CD4-positive, alpha-beta T cell treated with Interleukin-17A for 1 hour (primary cell): ENCODE measurements around the gene COL9A1.

Source experiments
- DNase-seq: peaks from one replicate; pipeline ENCODE4 v3.0.0-alpha.2; 2020

The COL9A1 gene

DNA sequence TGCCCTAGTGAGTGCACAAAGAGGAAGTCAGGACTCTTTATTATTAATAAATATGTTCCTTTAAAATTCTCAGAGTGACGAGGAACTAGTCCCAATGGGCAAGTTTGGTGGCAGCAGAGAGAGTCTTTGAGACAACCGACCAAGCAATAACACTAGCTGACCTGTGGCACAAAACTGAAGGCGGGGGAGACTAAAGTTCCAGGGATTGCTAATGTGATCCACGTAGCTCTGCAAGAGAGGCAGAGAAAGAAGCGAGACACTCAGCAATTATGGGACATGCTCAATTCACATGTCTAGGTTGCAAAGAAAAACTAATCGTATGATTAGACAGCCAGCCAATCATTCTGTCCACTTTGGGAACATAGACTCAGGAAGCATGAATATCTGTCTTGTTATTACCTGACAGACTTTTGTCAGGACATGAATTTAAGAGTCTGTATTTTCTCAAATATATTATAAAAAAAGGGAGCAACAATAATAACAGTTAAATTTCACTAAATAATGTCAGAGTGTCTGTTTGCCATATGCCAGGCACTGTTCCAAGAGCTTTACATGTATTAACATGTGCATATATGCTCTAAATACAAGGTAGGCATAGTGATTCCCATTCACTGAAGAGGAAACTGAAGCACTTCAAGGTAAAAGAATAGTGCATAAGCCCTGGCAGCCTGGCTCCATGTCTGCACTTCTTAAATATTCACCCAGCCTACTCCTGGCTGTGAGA is 81.0 kb downstream of the COL9A1 start:
- DNase-seq = no peak

DNA sequence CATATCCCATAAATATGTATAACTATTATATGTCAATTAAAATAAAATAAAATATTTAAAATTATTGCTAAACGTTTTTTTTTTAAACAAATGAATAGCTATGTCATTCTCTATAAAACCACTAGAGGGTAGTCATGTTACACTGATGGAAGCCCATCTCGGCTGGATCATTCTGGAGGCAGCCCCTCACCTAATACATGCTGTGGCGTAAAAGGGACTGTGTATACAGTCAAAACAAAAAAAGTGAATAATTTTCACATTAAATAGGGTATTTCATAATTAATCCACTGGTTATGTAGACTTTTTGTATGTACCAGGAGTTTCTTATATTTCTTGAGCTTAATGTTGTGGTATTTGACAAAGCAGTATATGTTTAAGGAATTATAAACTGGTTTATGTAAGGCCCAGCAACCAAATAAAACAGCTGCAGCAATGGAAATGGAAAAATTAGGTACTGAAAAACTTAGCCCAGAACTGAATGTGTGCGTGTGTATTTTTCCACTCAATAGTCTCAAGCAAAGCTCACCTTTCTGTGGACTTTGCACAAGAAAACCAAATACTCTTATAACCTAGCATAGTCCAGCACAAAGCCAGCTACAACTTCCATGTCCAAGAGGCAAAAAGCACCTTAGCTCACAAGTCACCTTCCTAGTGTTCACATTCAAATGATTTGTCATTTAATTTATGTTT is 81.7 kb downstream of the COL9A1 start:
- peak; percentile 7 for DNase-seq

DNA sequence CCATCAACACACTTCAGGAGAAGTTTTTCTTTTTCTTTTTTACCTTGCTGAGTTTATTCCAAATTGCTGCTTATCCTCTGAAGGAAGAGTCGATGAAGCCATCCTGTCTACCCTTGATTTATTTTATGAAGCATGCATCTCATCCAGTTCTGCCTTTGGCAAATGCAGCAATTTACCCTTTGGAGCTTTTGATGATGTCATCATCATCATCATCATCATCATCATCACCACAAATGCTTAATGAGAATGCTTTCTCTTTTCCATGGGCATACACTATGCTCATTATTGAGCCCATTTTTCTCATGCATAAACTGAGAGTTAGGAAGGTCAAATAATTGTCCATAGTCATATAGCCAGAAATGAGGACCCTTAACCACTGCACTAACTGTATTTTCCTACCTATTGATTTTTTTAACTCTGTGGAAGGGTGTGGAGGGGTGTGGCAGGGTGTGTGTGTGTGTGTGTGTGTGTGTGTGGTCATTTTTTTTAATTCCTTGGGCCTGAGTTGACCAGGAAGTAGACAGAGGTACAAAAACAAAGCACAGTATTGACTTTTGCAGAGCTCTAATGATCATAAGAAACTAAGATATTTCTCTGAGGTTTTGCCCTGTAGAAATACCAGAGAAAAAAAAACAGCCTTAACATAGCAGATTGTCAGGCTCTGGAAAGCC is 82.8 kb downstream of the COL9A1 start:
- DNase-seq = no peak

DNA sequence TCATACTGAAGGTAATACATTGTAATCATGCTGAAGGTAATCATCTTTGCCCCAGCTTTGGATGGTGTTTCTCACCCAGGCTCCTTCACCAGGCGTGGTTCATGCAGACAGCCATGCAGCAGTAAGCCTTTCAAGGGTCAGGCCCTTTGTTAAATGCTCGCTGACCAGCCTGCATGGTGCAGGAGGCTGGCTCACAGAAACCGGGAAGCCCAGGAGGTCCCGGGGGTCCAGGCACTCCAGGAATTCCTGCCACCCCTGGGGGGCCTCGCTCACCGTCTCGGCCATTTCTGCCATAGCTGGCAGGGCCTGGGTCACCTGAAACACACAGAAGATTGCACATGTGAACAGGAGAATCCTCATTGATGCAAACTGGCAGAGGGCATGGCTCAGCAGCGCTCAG is 86.1 kb downstream of the COL9A1 start:
- no peak for DNase-seq

DNA sequence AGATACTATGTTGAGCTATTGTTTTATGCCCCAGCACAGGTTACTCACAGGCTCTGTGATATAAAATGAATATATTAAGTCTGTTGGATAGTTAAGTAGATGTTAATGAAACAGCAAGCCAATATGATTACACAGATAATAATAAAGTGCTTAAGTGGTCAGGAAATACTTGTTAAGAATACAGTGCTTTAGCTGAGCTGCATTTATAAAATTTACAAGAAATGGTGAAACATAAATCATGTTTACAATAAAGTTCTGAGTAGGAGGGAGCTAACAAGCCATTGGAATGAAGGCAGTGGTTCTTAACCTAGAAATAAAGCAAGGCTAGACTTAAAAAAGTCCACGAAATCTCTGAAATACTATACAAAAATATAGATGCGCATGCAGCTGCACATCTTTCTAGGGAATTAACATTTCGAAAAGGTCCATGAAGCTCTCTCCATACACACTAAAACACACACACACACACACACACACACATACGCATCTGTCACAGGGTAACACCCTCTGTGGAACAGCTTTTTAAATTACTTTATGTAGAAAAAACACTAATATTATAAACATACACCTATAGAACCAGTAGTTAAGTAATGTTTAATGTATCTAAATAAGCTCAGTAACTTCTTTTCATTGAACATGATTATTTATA is 87.3 kb downstream of the COL9A1 start:
- DNase-seq = no peak

DNA sequence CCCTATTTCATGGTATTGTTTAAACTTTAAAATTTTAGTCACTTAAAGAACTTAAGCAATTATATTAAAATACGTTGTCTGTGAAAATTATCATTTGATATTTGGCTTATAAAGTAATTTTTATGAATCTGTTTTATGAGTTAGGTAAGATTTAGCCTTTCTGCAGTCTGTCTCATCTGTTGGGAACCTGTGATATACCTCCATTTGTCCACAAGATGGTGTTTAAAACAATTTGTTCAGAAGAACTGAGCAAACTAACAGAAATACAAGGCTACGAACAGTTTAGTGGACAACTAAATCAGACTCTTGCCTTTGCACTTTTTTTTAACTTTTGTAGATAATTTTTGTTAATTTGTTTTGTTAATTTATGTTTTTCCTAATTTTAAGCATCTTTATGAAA is 92.4 kb downstream of the COL9A1 start:
- DNase-seq = no peak

DNA sequence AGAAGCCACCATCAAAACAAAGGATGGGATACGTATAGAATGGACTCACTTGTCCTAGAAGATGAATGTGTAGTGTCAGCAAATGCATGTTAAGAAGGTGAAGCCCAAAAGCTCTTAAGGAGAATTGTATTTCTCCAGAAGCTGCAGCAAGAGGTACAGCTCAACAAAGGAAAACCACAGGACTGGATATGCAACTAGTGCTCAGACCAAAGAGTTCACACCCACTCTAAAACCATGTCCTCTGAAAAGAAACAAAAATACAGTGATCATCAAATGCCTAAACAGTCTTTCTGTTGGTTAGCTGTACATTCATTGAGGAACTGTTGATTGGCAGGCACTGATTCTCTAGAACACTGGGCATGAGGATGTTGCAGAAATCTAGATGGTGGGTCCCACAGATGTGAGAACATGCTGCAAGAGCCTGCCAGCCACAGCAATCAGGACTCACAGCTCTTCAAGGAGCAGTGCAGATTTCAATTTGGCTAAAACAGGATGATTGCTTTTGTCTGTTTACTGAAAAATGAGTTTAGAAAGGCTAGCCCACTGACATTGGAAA is 94.6 kb downstream of the COL9A1 start:
- no peak for DNase-seq

DNA sequence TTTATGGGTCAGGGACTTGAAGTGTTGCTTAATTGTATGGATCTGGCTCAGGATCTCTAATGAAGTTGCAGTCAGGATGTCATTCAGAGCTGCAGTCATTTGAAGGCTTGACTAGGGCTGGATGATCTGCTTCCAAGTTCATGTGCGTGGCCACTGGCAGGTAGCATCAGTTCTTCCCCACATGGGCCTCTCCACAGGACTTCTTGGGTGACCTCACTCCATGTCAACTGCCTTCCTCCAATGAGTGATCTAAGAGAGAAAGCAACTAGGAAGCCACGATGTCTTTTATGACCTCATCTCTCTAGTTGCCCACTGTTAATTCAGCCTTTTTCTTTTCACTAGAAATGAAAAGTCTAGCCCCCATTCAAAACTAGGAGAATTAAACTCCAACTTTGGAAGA is 104.1 kb downstream of the COL9A1 start:
- DNase-seq = no peak

DNA sequence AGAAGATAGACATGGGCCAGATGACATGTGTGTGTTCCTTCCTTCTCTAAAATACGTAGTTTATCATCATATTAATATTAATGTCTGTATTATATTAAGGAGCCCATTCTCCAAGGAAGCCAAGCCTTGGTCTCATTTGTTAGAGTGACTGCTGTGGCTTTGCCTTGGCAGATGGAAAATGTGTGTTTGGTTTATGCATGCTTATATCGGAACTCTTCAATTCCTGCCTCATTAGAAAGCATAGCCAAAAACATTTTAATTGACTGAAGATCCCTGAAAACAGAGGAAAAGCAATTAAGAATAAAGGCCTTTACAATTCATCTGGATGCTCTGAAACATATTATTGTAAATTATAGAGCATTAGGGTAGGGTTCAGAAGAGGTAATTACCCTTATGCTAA is 106.4 kb downstream of the COL9A1 start:
- DNase-seq = no peak

DNA sequence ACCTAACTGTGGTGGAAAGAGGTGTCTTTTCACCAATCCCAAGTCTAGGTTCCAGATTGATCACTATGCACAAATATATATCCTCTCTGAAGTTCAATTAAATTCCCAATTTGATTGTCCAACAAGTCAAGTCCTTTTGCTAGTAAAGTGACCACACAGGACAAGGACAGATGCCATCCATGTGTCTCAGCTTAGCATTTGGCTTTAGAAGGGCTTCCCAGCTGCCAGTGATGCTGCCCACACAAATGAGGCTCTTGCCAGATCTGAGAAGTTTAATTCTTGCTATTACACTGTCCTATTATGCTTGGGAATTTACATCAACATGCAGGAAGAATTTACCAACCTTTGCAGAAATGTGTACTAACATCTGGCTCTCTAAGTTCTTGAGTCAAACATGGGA is 108.5 kb downstream of the COL9A1 start:
- no peak for DNase-seq

DNA sequence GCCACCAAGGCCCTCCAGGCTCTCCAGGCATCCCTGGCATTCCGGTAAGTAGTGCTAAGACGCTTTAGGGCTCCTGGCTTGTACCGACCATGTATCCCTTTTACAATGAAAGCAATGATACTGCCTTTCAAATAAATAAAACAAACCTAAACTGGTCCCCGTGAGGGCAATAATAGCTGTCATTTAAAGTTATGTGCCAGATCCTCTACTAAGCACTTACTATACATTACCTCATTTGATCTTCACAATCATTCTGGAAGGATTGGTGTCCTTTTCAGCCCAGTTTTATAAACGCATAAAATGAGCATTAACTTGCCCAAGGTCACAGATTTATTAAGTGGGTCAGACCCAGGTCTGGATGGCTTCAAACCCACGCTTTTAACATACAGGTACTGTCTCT is 114.7 kb downstream of the COL9A1 start:
- DNase-seq = no peak

DNA sequence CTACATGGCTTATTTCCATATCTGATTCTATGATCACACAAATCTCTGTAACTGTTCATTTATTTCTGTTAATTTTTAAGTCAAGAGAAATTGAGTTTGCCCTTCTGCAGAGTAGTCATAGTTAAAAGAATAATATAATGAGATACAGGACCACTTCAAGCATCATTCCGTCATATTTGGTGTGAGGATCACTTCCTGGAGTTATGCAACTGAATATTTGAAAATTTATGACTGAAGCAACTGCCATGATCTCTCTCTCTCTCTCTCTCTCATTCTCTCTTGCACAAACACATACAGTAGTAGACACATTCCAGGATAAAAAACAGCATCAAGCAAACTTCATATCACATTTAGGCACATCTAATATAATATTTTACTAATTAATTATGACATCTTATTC is 116.4 kb downstream of the COL9A1 start:
- no peak for DNase-seq

DNA sequence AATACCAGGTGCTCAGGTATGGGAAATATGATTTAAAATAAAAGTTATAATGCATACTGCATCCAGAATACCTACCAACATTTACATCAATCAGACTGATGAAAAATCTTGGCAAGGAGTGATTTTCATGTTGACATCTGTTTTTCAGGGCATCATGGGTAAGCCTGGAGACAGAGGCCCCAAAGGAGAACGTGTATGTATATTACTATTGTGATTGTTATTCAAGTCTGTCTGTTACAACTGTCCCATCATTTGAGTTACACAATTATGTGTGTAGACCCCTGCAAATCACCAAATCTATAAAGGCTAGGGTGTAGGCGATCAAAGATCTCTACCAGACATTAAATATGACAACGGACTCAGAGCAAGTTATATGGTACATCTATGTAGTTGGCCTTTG is 118.2 kb downstream of the COL9A1 start:
- DNase-seq = no peak

DNA sequence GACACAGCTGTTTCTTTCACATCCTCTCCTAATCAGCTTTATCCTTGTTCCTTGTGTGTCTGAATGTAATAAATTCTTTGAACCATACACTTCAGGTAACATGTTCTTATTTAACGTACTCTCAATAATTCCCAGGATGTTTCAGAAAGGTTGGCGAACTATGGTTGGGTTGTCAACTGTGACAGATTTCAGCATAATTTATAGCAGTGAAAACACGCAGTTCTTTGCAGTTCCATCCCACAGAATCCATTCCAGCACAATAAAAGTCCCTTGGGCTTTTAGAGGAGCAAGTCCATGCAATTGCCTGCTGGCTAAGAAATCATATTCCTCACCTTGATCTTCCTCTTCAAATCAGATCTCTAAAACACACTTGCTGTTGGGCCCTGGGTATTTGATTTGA is 119.3 kb downstream of the COL9A1 start:
- DNase-seq = no peak

DNA sequence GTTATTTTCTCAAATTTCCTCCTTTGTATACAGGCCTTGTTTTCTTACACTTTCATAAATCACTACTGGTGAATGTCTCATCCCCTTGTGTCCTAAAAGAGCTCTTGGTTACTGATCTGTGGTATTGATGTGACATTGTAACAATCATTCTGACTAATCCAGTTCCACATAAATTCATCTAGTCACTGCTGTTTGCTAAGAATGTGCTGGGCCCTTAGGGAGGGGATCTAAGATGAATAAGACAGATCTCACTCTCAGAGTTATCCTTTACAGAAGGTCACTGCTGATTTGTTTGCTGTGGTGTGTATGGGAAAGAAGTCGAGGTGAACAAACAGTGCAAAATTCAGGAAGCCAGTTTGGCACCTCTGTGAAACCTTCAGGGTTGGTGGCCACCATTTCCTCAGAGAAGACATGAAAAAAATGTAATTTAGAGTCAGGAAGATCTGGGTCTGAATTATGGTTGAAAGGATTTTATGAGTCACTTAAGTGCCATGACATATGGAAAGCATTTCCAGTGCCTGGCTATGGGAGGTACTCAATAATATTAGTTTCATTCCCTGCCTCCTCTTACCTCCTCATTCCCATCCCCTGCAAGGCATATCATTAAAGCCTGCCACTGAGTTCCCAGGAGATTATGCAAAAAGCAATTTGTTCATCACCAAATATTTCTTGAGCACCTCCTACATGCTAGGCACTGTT is 121.8 kb downstream of the COL9A1 start:
- DNase-seq = no peak

DNA sequence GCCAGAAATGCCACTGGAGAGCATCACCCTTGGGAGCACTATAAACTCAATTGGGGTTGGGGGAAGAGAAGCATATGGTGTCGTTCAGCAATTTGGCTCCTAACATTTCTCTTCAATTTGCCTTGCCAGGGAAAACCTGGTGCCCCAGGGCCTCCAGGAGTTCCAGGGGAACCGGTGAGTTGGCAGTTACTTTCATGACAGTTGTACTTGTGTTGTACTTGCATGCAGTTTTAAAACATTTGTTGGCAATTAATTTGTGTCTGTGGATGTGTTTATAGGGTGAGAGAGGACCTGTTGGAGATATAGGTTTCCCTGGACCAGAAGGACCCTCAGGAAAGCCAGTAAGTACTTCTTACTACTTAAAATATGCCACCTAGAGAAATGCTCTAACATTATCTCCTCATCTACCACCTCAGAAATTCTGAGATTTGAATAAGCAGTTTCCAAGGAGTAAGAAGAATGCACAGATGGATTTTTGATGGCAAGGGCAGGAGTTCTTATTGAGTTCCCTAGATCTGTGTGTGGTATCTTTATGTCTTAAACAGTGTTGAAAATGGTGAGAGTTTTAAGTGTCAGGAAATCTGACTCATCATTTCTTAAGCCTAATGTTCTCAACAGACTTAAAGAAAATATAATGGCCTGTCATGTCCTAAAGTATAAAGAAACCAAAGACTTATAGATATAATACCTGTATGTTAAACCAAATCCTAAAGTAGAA is 122.5 kb downstream of the COL9A1 start:
- no peak for DNase-seq

DNA sequence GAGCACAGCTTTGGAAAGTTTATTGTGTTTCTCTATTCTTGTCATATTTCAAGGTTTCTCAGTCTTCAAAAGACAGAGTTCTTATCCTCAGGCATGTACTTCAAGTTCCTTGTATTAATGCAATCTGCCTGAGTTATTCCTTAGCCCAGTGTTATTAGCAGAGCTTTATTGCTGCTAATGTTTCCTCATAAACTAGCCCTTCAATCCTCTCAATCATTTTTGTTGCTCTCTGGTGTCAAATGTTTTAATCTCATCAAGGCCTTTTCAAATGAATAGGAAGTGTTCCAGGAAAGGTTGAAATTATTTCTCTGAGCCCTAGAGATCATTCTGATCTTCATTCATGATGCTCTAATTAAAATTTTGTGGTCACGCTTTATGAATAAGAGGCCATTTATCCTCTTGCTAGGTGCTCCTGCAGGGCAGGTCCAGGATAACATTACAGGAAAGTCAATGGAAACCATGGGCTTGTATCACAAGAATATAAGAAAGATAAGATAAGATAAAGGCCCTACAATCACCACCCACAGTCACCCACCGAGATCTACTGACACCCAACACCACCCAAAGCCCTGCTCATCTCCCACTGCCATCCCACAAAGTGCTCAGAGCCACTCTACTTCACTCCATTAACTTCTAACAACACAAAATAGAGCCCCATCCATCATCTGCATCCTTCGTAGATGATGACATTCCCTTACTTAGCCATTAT is 125.9 kb downstream of the COL9A1 start:
- no peak for DNase-seq

DNA sequence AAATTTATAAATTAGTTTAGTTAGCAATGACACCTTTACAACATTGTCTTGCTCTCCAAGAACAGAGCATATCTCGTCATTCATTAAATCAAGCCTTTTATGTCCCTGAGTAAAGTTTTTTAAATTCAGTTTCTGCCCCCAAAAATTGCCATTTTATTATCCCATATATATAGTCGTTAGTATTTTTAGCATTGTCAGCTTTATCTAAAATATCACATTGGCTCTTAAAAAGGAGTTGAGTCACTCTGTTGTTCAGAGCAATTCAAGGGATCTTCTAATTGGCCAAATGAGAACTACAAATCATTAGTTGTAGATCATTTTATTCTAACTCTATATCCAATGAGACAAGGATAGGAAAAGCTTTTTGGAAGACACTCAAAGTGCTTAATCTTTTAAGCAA is 127.1 kb downstream of the COL9A1 start:
- no peak for DNase-seq

DNA sequence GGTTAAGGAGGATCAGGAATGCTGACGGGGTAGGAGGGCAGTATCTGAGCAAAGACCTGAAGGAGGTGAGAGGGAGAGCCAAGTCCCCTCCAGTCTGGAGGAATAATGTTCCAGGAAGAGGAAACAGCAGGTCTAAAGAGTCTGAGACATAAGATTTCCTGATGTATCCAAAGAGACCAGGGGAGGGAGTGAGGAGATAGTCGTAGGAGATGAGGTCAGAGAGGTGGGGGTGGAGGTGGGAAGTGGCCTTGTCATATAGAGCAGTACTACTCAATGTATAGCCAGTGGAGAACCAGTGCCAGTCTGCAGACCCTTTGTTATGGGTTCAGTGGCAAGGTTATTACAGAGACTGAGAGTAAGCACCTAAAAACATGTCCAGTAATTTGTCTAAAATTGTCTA is 130.6 kb downstream of the COL9A1 start:
- no peak for DNase-seq

DNA sequence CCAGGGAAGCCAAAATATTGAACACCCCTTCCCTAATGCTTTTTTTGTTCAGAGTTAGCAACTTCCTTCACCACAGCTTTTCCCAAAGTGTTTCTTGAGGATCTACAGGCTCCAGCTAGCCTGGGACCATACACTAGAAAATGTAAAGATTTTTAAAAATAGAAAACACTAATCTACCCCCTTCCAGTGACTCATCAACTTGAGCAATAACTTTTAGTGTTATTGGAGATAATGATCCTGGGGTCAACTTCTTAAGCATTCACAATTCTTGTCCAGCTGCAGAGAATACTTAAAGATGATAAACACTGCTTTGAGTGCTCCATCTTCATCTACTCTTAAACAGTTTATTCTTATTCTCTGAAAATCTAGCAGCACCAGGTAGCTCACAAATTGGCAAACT is 131.6 kb downstream of the COL9A1 start:
- no peak for DNase-seq

DNA sequence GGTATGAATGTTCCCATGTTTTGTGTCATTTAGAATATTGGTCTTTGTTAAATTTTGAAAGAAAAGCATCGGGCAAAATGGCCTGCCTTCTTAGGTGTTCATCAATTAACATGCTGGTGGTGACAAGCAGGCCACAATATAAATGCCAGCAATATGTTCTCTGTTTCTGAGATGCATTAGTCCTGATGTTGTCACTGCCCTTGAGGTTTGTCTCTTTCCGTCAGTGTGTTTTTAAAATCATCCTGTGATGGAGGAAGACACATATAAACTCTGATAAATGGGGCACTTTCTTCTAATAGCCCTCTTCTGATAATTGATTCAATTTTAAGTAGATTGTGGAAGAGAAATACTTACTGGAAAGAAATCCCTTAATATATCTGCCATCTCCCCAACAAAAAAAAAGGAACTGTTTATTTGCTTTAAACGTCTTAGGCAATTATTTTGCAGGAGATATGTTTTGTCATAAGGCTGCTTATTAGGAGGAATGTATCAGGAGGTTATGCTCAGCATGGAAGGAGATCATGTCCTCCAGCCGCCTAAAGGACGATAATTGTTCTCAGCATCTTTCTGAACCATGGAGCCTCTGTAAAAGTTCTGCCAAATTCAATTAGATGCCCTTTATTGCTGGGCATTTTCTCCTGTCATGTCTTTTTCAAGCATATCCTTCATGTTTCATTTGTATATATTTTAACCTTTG is 134.1 kb downstream of the COL9A1 start:
- no peak for DNase-seq
